HepG2 (cell line): ENCODE results near the gene ZC3H7B. TPM values are rescaled to one million over a fixed set of nuclear protein-coding genes. Genes with fewer than 3 reads are reported as not detected.

ENCODE experiments used
- ETV6 ChIP-seq: sonication (generic); formaldehyde crosslinking; conservative IDR thresholded peaks from 2 replicates; pipeline ENCODE4 v1.4.0; 2020; ENCODE audit warnings: missing genetic modification reagents
- FOXK2 ChIP-seq: fragments of 450-650 bp; IDR thresholded peaks from 2 replicates; pipeline ENCODE4 v1.6.1; 2016
- FOXP1 ChIP-seq, 2 experiments: fragments of 450-650 bp in 1 of 2; IDR thresholded peaks; 2 replicates each; pipeline ENCODE4 v1.6.1; 2017 to 2018; ENCODE audit warnings: antibody characterized with exemption in 1 of 2
- MEIS1 ChIP-seq: sonication (generic); formaldehyde crosslinking; IDR thresholded peaks from 2 replicates; pipeline ENCODE4 v1.9.0; 2021; ENCODE audit warnings: mild to moderate bottlenecking, missing genetic modification reagents, moderate library complexity, borderline replicate concordance
- MLLT10 ChIP-seq: sonication (generic); formaldehyde crosslinking; IDR thresholded peaks from 2 replicates; pipeline ENCODE4 v1.4.0; 2020; ENCODE audit warnings: missing genetic modification reagents
- NCOA1 ChIP-seq: sonication (generic); formaldehyde crosslinking; IDR thresholded peaks from 2 replicates; pipeline ENCODE4 v1.9.0; 2021; ENCODE audit warnings: missing genetic modification reagents
- THAP9 ChIP-seq: sonication (generic); formaldehyde crosslinking; IDR thresholded peaks from 2 replicates; pipeline ENCODE4; 2020; ENCODE audit warnings: missing genetic modification reagents, mild to moderate bottlenecking, borderline replicate concordance
- ZNF34 ChIP-seq: sonication (generic); formaldehyde crosslinking; IDR thresholded peaks from 2 replicates; pipeline ENCODE4 v1.4.0; 2020; ENCODE audit warnings: mild to moderate bottlenecking, missing genetic modification reagents, borderline replicate concordance
- ZNF343 ChIP-seq: sonication (generic); formaldehyde crosslinking; IDR thresholded peaks from 2 replicates; pipeline ENCODE4 v1.4.0; 2020; ENCODE audit warnings: mild to moderate bottlenecking, missing genetic modification reagents
- ZNF678 ChIP-seq: sonication (generic); formaldehyde crosslinking; IDR thresholded peaks from 2 replicates; pipeline ENCODE4 v1.4.0; 2020; ENCODE audit warnings: mild to moderate bottlenecking, missing genetic modification reagents
- polyA plus RNA-seq, 8 experiments: library from polyadenylated mRNA; depleted of rRNA in 3 of 8; stranded (reverse) in 7 of 8; unstranded in 1 of 8; fragments of >200 nt; fragmentation: Illumina TruSeq in 4 of 8; extraction: Trizol in 4 of 8; gene quantifications; 2 replicates each; pipeline versions ENCODE4 v1.2.1 to v1.2.3, GENCODE V29; 2011 to 2016; ENCODE audit warnings: low read depth in 4 of 8, missing spikeins in 1 of 8, mixed read lengths in 1 of 8; ENCODE audit not compliant: insufficient read depth in 1 of 8
- total RNA-seq, 5 experiments: library from RNA; depleted of rRNA; stranded (reverse); fragments of >200 nt; fragmentation: Illumina TruSeq; extraction: Trizol; gene quantifications; 2 replicates each; pipeline ENCODE4 v1.2.3, GENCODE V29; 2016; ENCODE audit warnings: low read depth in 1 of 5
- TF ChIP-seq, protein P1 (sequence below): sonication (generic); formaldehyde crosslinking; IDR thresholded peaks from 2 replicates; pipeline ENCODE4 v1.5.0; 2020; ENCODE audit warnings: mild to moderate bottlenecking, low read depth, missing genetic modification reagents, borderline replicate concordance
- TF ChIP-seq, protein P2 (sequence below), 2 experiments: fragments of 450-650 bp in 1 of 2; sonication (generic) in 1 of 2; formaldehyde crosslinking in 1 of 2; IDR thresholded peaks; 2 replicates each; pipeline versions ENCODE4 v1.6.1 to v1.8.0; 2016 to 2022; ENCODE audit warnings: antibody characterized with exemption in 1 of 2, mild to moderate bottlenecking in 1 of 2, missing genetic modification reagents in 1 of 2

The ZC3H7B gene
- total and polyA plus RNA-seq, 2 of the 13 experiments (the other 11 are each of a cell fraction or from before 2014, with no cell fraction given), result 26.4 to 37.2 TPM

DNA sequence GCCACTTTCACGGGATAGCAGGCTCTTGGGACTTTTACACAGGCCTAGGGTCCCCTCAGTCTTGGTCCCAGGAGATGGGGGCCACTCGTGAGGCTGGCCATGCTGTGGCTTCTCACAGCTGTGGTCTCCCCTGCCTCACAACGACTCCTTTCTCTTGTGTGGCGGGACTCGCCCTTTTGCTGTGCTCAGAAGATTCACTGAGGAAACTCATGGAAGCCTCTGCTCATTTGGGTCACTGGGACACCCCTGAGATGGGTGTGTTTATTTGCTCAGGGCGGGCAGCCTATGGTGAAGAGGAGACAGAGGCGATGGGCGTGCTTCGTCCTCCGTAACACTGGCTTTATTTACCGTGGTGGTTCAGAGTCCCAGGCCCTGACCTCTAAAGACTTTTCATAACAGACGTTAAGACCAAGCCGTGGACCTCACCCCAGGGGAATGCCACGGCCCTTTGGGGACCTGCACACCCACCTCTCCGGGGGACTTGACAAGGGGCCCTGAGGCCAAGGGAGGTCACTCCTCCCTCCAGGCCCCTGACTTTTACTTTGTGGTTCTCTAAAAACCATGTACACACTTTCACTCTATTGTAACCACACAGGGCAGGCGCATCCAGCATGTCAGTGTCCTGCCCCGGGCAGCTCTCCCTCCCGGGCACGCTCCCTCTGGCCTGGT is 96.0 kb downstream of the ZC3H7B start (continued):
- TF ChIP-seq ZNF678 (CRISPR knock-in tag) (no peak), ETV6 (CRISPR knock-in tag) (no peak), THAP9 (CRISPR knock-in tag) (peak; percentile 54; the same call in 1 of the 2 replicates), FOXK2 (peak; percentile 76), MLLT10 (no peak), FOXP1 (IDR thresholded peaks at IDR 0.05) (no peak), FOXP1 (CRISPR knock-in tag; IDR thresholded peaks at IDR 0.05) (peak; percentile 73), MEIS1 (CRISPR knock-in tag) (0 out of 2 replicates have a peak, but pooled peaks have one; percentile 21), ZNF343 (peak; percentile 36; the same call in 1 of the 2 replicates), NCOA1 (CRISPR knock-in tag) (0 out of 2 replicates have a peak, but pooled peaks have one; percentile 43), ZNF34 (CRISPR knock-in tag) (0 out of 2 replicates have a peak, but pooled peaks have one; percentile 44)
- TF ChIP-seq, protein P1, sequence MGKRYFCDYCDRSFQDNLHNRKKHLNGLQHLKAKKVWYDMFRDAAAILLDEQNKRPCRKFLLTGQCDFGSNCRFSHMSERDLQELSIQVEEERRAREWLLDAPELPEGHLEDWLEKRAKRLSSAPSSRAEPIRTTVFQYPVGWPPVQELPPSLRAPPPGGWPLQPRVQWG (CRISPR knock-in tag), result no peak
- TF ChIP-seq, protein P2, sequence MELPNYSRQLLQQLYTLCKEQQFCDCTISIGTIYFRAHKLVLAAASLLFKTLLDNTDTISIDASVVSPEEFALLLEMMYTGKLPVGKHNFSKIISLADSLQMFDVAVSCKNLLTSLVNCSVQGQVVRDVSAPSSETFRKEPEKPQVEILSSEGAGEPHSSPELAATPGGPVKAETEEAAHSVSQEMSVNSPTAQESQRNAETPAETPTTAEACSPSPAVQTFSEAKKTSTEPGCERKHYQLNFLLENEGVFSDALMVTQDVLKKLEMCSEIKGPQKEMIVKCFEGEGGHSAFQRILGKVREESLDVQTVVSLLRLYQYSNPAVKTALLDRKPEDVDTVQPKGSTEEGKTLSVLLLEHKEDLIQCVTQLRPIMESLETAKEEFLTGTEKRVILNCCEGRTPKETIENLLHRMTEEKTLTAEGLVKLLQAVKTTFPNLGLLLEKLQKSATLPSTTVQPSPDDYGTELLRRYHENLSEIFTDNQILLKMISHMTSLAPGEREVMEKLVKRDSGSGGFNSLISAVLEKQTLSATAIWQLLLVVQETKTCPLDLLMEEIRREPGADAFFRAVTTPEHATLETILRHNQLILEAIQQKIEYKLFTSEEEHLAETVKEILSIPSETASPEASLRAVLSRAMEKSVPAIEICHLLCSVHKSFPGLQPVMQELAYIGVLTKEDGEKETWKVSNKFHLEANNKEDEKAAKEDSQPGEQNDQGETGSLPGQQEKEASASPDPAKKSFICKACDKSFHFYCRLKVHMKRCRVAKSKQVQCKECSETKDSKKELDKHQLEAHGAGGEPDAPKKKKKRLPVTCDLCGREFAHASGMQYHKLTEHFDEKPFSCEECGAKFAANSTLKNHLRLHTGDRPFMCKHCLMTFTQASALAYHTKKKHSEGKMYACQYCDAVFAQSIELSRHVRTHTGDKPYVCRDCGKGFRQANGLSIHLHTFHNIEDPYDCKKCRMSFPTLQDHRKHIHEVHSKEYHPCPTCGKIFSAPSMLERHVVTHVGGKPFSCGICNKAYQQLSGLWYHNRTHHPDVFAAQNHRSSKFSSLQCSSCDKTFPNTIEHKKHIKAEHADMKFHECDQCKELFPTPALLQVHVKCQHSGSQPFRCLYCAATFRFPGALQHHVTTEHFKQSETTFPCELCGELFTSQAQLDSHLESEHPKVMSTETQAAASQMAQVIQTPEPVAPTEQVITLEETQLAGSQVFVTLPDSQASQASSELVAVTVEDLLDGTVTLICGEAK (IDR thresholded peaks at IDR 0.05), result no peak
- TF ChIP-seq, protein P2 (CRISPR knock-in tag; IDR thresholded peaks at IDR 0.05), result peak; percentile 37; the same call in 1 of the 2 replicates
